Small intestine (tissue), 7 donors: ENCODE measurements around the gene GNAQ. TPM values are rescaled to one million over a fixed set of nuclear protein-coding genes. Genes with fewer than 3 reads are reported as not detected.

ENCODE experiments used
- DNase-seq, 2 donors: peaks; one replicate each; pipeline versions ENCODE4 v3.0.0 to v3.0.0-alpha.2; 2013
- FAIRE-seq: peaks from 2 replicates; lab custom pipeline; 2012; peaks lifted over from hg19 to GRCh38; lab: Jason Lieb, UNC
- H3K27ac ChIP-seq, 3 donors: one replicate each; pipeline ENCODE4 v1.5.1; 2013; ENCODE audit warnings: low read length in 2 of 3, mild to moderate bottlenecking in 2 of 3, control low read depth in 1 of 3, inconsistent platforms in 1 of 3, low read depth in 1 of 3, moderate library complexity in 1 of 3
- H3K27me3 ChIP-seq, 3 donors: one replicate each; pipeline ENCODE4 v1.6.1; 2013; ENCODE audit warnings: low read length in 3 of 3, inconsistent platforms in 1 of 3; ENCODE audit not compliant: control insufficient read depth in 3 of 3, insufficient read depth in 3 of 3
- H3K36me3 ChIP-seq, 3 donors: one replicate each; pipeline ENCODE4 v1.6.1; 2013; ENCODE audit warnings: low read length in 3 of 3, inconsistent platforms in 1 of 3, low read depth in 1 of 3, mild to moderate bottlenecking in 1 of 3, moderate library complexity in 1 of 3; ENCODE audit not compliant: control insufficient read depth in 3 of 3, insufficient read depth in 2 of 3
- H3K4me1 ChIP-seq, 3 donors: one replicate each; pipeline ENCODE4 v1.6.1; 2013; ENCODE audit warnings: low read length in 2 of 3, inconsistent platforms in 1 of 3, low read depth in 1 of 3, mild to moderate bottlenecking in 1 of 3, moderate library complexity in 1 of 3; ENCODE audit not compliant: control insufficient read depth in 3 of 3, insufficient read depth in 2 of 3
- H3K4me3 ChIP-seq, 3 donors: one replicate each; pipeline ENCODE4 v1.5.1; 2013; ENCODE audit warnings: low read length in 3 of 3, control low read depth in 1 of 3, inconsistent platforms in 1 of 3, low read depth in 1 of 3, mild to moderate bottlenecking in 1 of 3, moderate library complexity in 1 of 3
- H3K9me3 ChIP-seq, 2 donors: one replicate each; pipeline ENCODE4 v1.6.1; 2013; ENCODE audit warnings: low read depth in 1 of 2, low read length in 1 of 2; ENCODE audit not compliant: control insufficient read depth in 2 of 2, insufficient read depth in 1 of 2
- WGBS, 3 donors: extraction: QIAGEN DNeasy Blood & Tissue Kit; methylation state at CpG; one replicate each; pipeline ENCODE4 v1.1.7; 2013; 5-methylcytosine and 5-hydroxymethylcytosine counted together
- polyA plus RNA-seq, 4 donors: library from polyadenylated mRNA; stranded (reverse) in 3 of 4; unstranded in 1 of 4; fragments of 200-250 nt in 3 of 4; fragments of 120-200 nt in 1 of 4; gene quantifications; one replicate each; pipeline versions ENCODE4 v1.2.1 to v1.2.3, GENCODE V29; 2013
- donor health status: healthy with polysubstance abuse.
- donor health status: control.
- donor health status: control.
- donor health status: Bipolar disorder and iron deficiency.
- donor health status: healthy.

Gene GNAQ
- polyA plus RNA-seq, 4 donors, result 10.0 to 32.3 (median 15.6) TPM

- Histone ChIP-seq H3K4me3 (no peak overlapping the region), H3K9me3 (no peaks in the 10 kb centered on the region), H3K36me3 (peaks cover 2 to 4% (median 3%) of the 10 kb centered on the region in 3 donors), H3K4me1 (peaks cover 0 to 3% (median 0%) of the 10 kb centered on the region in 3 donors), H3K27ac (no peak overlapping the region), H3K27me3 (no peaks in the 10 kb centered on the region)
- 88 to 92% (median 89%) methylated on average over 7 of the region's 7 CpGs for WGBS, 3 donors
- no peak for FAIRE-seq
- no peak for DNase-seq
Observed at GRCh38 chr9:77817590-77818311, 213.9 kb downstream of the GNAQ start.

GRCh38 chr9:77816641-77817341 lies 214.8 kb downstream of the GNAQ start:
- WGBS, 3 donors, result 94 to 97% (median 95%) methylated on average over 6 of the region's 6 CpGs
- no peak overlapping the region for H3K27ac ChIP-seq
- H3K9me3 ChIP-seq, result no peaks in the 10 kb centered on the region
- FAIRE-seq (no peak), DNase-seq (no peak)
- H3K4me3 ChIP-seq, result no peak overlapping the region
- peaks cover 0 to 3% (median 0%) of the 10 kb centered on the region in 3 donors for H3K4me1 ChIP-seq
- H3K36me3 ChIP-seq, result peaks cover 2 to 4% (median 3%) of the 10 kb centered on the region in 3 donors
- H3K27me3 ChIP-seq, result no peaks in the 10 kb centered on the region

DNA sequence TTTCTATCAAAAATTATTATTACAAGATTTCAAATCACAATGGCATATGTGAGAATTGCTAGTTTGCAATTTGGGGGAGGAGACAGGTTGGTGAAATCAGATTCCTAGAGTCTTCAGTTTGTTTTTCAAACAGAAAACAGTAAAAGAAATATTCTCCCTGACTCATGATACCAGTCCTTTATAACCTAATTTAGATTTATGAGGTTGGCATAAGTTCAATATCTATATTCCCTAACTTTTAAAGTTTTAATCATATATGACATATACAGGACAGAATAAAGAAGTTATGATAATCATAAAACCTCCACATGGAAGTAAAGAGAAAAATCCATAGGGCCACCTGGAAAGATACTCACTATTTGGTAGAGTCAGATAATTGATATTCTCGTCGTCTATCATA lies 216.4 kb downstream of the GNAQ start:
- Histone ChIP-seq H3K9me3 (no peaks in the 10 kb centered on the region), H3K27ac (no peak overlapping the region), H3K36me3 (peaks cover 2 to 6% (median 4%) of the 10 kb centered on the region in 3 donors), H3K4me3 (no peak overlapping the region), H3K4me1 (peaks cover 0 to 2% (median 0%) of the 10 kb centered on the region in 3 donors), H3K27me3 (no peaks in the 10 kb centered on the region)
- no peak for DNase-seq
- no peak for FAIRE-seq
- WGBS, 3 donors, result 87 to 93% (median 92%) methylated on average over 2 of the region's 2 CpGs

GRCh38 chr9:77811832-77812231 lies 219.8 kb downstream of the GNAQ start:
- peaks cover 2 to 6% (median 4%) of the 10 kb centered on the region in 3 donors for H3K36me3 ChIP-seq
- DNase-seq (no peak), FAIRE-seq (no peak)
- H3K27me3 ChIP-seq, result no peaks in the 10 kb centered on the region
- H3K27ac ChIP-seq, result no peak overlapping the region
- no peaks in the 10 kb centered on the region for H3K9me3 ChIP-seq
- H3K4me3 ChIP-seq, result no peak overlapping the region
- WGBS, 3 donors, result 91 to 92% (median 91%) methylated on average over 1 of the region's 1 CpG
- H3K4me1 ChIP-seq, result peaks cover 0 to 15% (median 8%) of the 10 kb centered on the region in 3 donors

DNA sequence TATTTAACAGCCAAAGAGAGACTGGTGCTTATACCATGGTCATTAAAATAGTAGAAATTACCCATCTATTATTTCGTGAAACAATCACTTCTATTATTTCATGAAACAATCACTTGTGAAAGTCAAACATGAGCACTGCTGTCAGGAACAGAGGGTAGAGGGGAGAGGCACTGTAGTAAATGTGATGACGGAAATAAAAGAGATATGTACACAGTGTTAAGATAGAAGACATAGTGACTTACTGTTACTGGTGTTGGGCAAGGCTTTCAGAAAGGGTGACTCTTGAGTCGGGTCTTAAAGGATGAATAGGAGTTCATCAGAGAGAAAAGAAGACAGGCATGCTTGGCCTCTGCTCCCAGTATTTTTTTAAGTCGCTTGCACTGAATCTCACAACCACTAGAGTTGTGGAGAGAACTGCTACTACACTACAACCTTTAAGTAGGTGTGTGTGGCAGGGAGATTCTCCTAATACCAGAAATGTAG lies 220.9 kb downstream of the GNAQ start:
- DNase-seq (no peak), FAIRE-seq (no peak)
- Histone ChIP-seq H3K36me3 (peaks cover 2 to 6% (median 4%) of the 10 kb centered on the region in 3 donors), H3K4me1 (peaks cover 0 to 15% (median 8%) of the 10 kb centered on the region in 3 donors), H3K27ac (no peak overlapping the region), H3K9me3 (no peaks in the 10 kb centered on the region), H3K4me3 (no peak overlapping the region), H3K27me3 (no peaks in the 10 kb centered on the region)
- 80 to 90% (median 90%) methylated on average over 4 of the region's 4 CpGs for WGBS, 3 donors

- no peak for DNase-seq
- Histone ChIP-seq H3K36me3 (peaks cover 2 to 6% (median 4%) of the 10 kb centered on the region in 3 donors), H3K9me3 (no peaks in the 10 kb centered on the region), H3K27ac (no peak overlapping the region), H3K4me3 (no peak overlapping the region), H3K27me3 (no peaks in the 10 kb centered on the region), H3K4me1 (peaks cover 0 to 15% (median 8%) of the 10 kb centered on the region in 3 donors)
- WGBS, 3 donors, result 93 to 95% (median 95%) methylated on average over 1 of the region's 1 CpG
- peak; percentile 41 for FAIRE-seq
Observed at GRCh38 chr9:77810047-77810446, 221.6 kb downstream of the GNAQ start.

- FAIRE-seq (no peak), DNase-seq (no peak)
- 95 to 100% (median 98%) methylated on average over 1 of the region's 1 CpG for WGBS, 3 donors
- Histone ChIP-seq H3K9me3 (no peaks in the 10 kb centered on the region), H3K4me3 (no peak overlapping the region), H3K27ac (no peak overlapping the region), H3K36me3 (peaks cover 0 to 6% (median 1%) of the 10 kb centered on the region in 3 donors), H3K27me3 (no peaks in the 10 kb centered on the region), H3K4me1 (peaks cover 0 to 15% (median 8%) of the 10 kb centered on the region in 3 donors)
Observed at GRCh38 chr9:77809552-77809951, 222.1 kb downstream of the GNAQ start.

GRCh38 chr9:77808751-77809081 lies 222.9 kb downstream of the GNAQ start:
- Histone ChIP-seq H3K36me3 (peaks cover 0 to 6% (median 0%) of the 10 kb centered on the region in 3 donors), H3K9me3 (no peaks in the 10 kb centered on the region), H3K4me1 (peaks cover 0 to 15% (median 8%) of the 10 kb centered on the region in 3 donors), H3K4me3 (no peak overlapping the region), H3K27ac (no peak overlapping the region), H3K27me3 (no peaks in the 10 kb centered on the region)
- DNase-seq, result peak in 1 of 2 donors; percentile 31
- WGBS, 3 donors, result 23 to 59% (median 38%) methylated on average over 2 of the region's 2 CpGs
- FAIRE-seq, result no peak
